GM19395 (cell line): Measurements from ENCODE around the gene NEO1.

Source experiments
- ATAC-seq: cut with Tn5 transposase; IDR thresholded peaks from one replicate; pipeline ENCODE4 v1.9.1; 2021; ENCODE audit warnings: mild to moderate bottlenecking, moderate library complexity; ENCODE audit not compliant: unreplicated experiment

The NEO1 gene

DNA sequence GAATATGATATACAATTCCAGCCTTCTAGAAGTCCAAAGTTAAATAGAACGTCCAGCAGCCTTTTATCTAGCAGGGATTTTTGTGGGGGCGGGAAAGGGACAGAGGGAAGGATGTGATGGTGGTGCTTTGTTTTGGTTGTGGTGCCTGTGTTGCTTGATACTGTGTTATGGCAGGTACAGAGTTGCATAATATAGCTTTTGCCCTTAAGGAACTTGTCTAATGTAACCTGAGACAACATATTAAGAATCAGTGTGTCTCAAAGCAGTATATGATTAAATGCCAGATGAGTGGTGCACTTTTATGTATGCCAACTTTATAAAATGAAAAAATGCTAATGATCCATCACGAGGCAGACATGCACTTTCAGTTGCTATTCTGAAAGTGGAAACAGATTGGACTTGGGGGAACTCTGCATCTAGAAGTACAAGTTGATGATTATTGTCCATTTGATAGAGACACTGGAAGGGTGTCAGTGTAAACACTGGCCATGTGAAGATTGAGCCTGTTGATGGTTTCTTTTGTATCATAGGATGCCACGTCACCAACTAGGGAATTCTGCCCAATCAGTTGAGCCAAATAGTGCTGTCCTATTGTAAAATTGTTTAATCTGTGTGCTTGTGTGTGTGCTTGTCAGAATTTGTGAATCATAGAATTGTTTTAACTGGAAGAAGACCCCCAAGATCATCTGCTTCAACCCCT, 23.0 kb downstream of the NEO1 start:
- no peak for ATAC-seq

DNA sequence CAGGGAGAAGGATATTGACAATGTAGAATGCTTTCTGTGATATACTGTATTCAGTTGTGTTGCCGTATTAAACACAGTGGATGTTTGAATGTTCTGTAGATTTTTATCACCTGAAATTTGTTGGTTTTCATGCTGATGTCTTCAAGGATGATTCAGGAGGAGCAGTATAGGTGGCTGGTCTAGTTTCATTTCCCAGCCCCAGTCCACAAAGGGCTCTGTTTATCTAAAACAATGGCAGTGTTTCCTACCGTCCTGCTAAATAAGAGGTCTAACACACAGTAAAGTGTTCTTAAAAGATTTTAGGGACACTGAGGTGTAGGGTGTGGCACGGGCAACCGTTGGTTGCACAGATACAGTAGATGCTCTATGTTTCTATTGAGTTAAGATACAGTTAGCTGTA, 26.0 kb downstream of the NEO1 start:
- ATAC-seq: no peak

DNA sequence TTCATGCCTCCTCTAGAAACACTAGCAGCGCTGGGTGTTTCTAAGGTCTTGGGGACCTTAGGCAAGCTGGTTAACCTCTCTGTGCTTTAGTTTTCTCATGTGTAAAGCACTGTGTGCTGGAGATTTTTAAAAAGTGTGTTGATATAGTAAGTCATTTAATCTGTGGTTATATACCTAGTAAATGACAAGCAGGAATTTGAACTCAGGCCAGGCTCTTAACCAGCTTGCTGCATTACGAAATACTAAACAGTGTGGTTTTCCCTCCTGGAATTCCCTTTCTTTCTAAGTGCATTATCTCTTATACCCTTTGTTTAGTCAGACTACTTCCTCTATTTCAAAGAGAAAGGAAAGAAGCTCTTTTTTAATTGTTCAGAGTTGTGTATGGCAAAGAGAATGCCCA, 26.5 kb downstream of the NEO1 start:
- ATAC-seq: no peak

DNA sequence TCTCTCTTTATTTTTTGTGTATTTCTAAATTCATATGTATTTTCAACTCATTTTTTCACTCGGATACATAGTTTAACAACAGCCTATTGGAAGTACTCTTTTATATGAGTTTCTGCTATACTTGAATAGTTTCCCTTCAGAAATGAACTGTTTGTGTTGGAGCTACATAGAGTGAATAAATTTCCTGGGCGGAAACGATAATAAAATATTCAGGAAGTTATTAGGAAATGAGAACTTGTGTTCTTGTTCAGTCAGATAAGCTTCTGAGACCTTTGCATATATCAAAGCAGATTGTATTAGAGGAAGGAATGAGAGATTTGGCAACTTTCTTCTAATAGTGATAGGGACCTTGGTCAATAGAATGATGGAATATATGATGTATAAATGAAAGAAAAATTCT, 27.3 kb downstream of the NEO1 start:
- ATAC-seq: no peak

DNA sequence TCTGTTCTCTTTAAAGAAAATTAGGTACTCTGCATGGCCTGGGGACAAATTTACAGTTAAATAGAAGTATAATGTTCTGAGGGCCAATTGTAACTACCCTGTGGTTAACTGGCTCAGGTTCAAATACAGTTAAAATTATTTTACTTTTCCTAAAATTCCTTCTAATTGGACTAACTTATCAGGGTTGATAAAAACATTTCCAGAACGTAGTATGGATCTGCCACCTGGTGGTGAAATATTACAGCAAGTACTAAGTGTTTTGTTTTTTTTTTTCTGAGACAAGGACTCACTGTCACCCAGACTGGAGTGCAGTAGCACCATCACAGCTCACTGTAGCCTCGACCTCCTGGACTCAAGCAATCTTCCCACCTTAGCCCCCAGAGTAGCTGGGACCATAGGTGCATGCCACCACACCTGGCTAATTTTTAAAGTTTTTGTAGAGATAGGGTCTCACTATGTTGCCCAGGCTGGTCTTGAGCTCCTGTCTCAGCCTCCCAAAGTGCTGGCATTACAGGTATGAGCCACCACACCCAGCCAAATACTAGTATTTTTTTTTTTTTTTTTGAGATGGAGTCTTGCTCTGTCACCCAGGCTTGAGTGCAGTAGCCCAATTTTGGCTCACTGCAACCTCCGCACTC, 29.2 kb downstream of the NEO1 start:
- ATAC-seq: no peak

DNA sequence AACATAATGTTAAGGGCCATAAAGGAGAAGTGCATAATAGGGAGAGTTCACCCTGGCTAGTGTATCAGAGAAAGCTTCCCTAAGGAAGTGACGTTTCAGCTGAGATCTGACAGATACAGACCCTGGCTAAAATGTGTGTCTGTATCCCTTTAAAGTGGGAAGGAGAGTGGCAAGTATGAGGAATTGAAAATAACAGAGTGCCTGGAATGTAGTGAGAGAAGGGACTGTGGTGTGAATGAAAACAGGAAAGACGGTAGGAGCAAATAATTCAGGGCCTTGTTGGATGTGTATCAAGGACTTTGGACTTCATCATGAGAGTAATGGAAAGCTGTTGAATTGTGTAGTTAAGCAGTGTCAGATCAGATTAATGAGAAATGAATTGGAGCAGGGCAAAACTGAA, 30.5 kb downstream of the NEO1 start:
- ATAC-seq: no peak

DNA sequence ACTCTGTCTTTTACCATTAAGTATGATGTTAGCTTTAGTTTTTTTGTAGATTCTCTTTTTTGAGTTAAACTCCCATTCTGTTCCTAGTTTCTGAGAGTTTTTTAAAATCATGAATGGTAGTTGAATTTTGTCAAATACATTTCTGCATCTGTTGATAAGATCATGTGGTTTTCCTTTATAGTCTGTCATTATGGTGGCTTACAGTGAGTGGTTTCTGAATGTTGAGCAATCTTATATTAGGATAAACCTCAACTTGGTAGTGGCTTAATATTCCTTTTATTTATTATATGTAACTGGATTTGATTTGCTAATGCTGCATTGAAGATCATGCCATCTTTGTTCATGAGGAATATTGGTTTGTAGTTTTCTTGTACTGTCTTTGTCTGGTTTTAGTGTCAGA, 34.8 kb downstream of the NEO1 start:
- no peak for ATAC-seq

DNA sequence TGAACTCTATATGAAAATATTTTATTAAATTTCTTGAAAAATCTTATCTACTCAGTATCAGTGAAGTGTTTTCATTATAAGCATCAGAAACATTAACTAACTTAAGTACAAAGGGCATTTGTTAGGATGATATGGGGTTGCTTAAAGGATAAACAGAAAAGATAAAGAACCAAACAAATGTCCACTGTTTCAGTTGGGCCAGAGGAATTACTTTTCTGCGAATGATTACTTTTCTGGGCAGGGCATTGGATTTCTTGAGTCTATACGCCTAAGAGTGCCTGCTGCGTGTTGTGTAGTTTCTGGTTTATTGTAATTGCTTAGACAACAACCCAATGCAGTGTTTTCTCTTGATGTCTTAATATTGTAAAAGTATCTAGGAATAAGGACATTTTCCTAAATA, 52.8 kb downstream of the NEO1 start:
- ATAC-seq: no peak

DNA sequence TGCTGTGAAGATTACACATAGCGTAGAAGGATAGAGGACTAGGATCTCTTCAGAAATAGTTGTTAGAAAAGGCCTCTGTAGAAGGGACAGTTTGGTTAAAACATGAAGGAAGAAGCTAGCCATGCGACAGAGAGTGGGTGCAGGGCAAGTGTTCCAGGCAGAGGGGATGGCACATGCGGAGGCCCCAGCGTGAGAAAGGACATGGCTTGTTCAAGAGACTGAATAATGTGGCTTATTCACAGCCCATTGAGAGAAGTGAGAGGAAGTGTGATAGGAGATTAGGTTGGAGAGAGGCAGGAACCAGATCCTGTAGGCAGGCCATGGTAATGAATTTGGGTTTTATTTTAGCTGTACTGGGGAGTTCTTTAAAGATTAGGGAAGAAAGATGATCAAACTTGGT, 56.4 kb downstream of the NEO1 start:
- ATAC-seq: no peak

DNA sequence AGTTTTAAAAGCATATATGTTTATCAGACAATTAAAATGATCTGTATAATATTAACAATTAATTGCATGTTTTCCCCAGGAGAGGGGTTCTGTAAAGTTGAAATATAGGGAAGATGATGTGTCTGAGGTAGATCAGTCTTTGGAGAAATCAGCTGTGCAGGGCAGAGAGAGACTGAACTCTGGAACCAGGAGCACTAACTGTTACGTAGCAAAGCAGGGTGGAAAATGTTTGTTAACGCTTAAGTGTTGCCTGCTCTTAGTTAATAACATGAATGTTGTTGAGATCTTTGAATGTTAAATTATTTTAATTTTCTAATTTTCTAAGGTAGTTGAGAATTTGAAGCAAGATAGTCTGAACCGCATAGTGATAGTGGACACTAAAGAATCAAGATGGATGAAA, 57.5 kb downstream of the NEO1 start:
- no peak for ATAC-seq

DNA sequence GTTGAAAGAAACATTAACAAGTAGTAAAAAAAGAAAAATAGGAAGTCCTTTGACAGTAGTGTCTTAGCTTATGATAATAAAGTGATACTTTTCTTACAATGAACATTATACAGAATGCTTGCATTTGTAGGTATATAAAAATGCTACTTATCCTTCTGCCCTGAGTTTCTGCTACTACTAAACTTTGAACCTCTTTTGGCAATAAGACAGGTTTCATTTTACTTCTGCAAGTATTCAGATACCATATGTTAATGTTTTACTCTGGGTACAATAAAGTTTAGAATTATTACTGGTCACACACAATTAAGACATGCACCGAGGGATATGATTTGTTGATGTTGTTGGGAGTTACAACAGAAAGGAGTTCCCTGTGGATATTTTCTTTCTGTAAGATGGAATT, 57.9 kb downstream of the NEO1 start:
- no peak for ATAC-seq

DNA sequence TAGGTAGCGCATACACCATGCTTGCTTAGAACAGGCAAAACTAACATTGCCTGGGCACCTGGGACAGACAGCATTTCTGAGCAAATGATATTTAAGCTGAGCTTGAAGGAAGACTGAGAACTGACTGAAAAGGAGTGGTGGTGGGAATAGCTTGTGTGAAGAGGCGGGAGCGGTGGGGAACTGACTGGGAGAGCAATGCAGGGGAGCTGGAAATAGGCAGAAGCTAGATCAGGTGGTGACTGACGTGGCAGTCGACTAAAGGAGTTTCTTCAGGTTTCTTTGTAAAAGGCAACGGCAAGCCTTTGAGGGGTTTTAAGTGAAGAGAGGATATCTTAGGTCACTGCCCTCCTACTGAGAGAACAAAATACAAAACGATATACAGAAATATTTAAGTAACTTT, 61.8 kb downstream of the NEO1 start:
- ATAC-seq: no peak

DNA sequence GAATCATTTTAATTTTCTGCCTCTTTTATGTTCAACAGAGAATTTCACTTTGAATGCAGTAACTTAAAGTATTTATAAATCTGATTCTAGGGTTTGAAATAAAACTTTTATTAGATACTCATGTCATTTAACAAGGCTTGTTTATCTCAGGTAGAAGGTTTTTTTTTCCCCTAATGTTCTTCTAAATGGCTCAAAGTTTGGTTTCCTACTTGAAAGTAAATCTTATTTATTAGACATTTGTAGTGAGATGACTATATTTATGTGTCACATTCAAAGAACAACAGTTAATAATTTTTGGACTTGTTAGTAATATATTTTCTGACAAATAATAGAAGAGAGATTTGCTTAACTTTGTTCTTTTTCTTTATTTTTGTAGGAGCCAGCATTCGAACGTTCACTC, 63.9 kb downstream of the NEO1 start:
- ATAC-seq: no peak

DNA sequence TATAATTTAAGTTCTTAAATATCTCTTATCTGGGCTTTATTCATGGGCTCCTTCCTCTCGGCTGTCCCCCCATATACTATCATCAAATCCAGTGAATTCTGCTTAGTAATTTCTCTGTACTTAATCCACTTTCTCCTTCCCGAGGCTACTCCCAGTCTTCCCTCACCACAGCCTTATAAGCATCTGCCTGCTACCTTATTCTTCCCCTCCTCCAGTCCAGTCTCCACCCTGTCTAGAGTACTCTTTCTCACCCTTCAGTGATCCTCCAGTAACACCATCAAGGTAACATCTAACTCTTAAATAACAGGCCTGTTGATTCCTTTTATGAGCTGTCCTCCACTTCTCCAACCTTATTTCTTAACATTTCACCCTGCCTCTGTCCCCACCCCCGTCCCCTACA, 65.8 kb downstream of the NEO1 start:
- no peak for ATAC-seq

DNA sequence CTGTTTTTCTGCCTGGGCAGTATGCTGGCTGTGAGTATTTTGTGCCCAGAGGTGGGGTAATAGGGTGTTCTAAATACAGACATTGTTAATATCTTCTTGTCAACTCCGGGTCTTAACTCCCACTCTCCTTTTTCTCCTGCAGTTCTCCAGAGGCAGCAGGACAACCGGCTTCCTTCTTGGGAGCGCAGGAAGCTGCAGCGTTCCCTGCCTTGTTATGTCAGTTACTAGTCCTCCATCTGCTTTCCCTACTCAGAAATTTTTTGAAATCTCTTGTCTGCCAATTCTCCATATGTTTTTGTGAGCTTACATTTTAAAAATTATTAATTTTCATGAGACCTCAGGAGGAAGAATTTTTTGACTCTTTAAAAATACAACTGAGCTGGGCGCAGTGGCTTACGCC, 67.2 kb downstream of the NEO1 start:
- ATAC-seq: no peak

DNA sequence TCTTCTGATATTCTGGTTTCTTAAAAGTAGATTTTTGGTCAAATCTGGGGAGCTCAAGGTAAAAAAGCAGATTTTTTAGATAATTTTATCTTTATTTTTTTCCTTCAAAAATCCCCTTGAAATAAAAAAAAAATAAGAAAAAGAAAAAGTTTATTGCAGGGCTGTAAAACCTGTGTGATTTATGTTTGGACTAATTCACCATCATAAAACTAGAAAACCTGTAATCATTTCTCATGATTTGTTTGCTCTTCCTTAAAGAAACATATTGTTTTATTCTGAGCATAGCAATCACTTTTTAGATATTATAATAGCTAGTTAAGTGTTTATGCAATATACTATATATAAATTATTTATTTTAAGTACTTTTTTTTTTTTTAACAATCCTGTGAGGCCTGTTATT, 68.0 kb downstream of the NEO1 start:
- ATAC-seq: no peak

DNA sequence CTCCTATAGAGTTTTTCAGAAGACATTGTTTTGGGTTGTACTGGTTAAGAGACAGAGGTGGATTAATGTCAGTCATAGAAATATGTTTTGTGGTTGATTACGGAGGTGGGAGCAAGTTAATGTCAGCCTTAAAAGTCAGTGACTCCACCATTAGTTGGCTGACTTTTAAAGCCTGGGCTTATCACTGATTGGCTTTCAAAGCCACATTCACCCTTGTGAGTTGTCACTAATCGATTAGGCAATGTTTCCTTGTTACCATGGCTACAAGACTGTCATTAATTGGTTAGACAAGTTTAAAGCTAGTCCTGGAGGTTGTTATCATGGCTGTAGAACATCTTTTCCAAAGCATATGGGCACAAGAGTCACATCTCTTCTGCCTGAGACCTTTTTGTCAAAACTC, 73.0 kb downstream of the NEO1 start:
- ATAC-seq: no peak

DNA sequence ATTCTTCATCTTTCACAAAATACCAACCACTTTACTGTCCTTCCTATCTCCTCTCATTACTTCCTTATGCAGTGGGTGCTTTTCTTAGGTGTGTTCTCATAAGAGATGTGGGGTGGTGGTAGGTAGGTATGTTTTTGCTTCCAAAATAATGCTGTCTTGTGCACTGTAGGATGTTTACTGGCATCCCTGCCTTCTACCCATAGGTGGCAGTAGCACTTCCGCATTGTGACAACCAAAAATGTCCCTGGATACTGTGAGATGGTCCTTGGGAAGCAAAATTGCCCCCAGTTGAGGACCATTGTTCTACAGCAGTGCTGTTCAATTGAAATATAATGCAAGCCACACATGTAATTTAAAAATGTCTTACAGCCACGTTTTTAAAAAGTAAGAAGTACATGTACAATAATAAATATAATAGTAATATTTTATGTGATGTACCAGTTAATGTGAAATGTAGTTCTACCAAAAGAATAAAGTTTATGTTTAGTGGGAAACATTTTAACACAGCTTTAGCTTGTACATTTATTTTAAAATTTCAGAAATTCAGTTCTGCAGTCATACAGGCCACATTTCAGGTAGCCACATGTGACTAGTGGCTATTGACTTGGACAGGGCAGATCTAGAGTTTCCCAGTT, 75.2 kb downstream of the NEO1 start:
- ATAC-seq: no peak

DNA sequence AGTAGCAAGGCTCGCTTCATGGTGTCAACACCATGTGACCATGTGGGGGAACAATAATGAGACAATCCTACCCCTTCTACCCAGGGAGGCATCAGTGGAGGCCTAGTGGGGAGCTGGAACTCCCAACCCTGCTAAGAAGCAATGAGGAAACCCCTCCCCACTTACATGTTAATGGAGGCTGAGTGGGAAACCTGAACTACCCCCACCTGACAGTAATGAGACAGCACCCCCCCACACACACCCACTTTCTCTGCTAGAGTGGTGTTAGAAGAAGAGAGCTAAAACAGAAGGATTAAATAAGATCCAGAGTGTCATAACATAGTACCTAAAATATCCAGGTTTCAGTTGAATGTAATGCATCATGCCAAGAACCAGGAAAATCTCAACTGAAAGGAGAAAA, 78.6 kb downstream of the NEO1 start:
- ATAC-seq: no peak

DNA sequence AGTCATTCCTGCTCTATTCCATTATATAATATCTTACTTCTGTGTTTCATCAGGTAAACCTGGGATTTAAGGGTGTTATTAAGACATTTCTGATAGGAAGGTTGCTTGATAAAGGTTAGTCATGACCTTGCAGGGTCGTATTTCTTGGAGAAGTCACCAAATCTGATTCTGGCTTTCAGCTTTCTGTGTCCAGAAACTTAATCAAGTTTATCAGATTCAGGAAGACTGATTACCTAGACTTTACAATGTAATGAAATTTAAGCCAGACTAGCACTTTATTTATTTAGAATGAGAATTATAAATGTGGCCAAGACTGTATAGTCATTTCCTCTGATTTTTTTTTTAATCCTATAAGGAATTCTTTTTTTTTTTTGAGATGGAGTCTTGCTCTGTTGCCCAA, 81.9 kb downstream of the NEO1 start:
- ATAC-seq: no peak

DNA sequence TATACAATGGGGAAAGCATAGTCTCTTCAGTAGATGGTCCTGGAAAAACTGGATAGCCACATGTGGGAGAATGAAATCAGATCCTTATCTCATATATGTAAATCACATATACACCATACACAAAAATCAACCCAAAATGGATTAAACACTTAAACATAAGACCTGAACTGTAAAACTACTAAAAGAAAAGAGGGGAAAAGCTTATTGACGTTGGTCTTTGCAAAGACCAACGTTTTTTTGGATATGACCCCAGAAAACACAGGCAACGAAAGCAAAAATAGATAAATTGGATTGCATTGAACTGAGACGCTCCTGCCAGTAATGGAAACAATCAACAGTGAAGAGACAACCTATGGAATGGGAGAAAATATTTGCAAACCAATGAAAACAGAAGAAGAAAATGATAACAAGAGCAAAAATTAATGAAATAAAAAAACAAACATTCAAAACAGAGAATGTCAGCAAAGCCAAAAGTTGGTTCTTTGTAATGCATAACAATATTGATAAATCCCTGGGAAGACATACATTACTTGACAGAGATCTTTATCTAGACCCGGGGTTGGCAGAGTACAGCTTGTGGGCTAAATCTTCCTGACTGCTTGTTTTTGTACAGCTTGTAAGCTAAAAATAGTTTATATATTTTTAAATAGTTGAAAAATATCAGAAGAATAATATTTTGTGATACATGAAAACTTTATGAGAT, 86.9 kb downstream of the NEO1 start:
- no peak for ATAC-seq
